Right forelimb (tissue), 1 donor: ENCODE results near the gene USP24.
"Not testable (repeated sequence)": the region's sequence is repeated elsewhere in the genome, so short reads cannot be mapped to it uniquely, and the experiment has no call there.

Experiments
- DNase-seq: peaks from one replicate; pipeline ENCODE4 v3.0.0-alpha.2; 2018

USP24 gene

GRCh38 chr1:55194851-55195250, 20.3 kb downstream of the USP24 start:
- DNase-seq: no peak

GRCh38 chr1:55192093-55192492, 23.1 kb downstream of the USP24 start:
- DNase-seq: no peak

GRCh38 chr1:55191219-55191952, 23.8 kb downstream of the USP24 start:
- not testable (repeated sequence) for DNase-seq

GRCh38 chr1:55190109-55190508, 25.1 kb downstream of the USP24 start:
- no peak for DNase-seq

- DNase-seq: no peak
Observed at GRCh38 chr1:55188909-55189308, 26.3 kb downstream of the USP24 start.

- no peak for DNase-seq
Observed at GRCh38 chr1:55185832-55186231, 29.3 kb downstream of the USP24 start.

GRCh38 chr1:55184859-55185258, 30.3 kb downstream of the USP24 start:
- no peak for DNase-seq

- DNase-seq: no peak
Observed at GRCh38 chr1:55181666-55182065, 33.5 kb downstream of the USP24 start.

- DNase-seq: no peak
Observed at GRCh38 chr1:55180075-55180670, 35.0 kb downstream of the USP24 start.

- DNase-seq: no peak
Observed at GRCh38 chr1:55179177-55179835, 35.9 kb downstream of the USP24 start.

GRCh38 chr1:55172687-55173086, 42.5 kb downstream of the USP24 start:
- DNase-seq: no peak

- no peak for DNase-seq
Observed at GRCh38 chr1:55172272-55172671, 42.9 kb downstream of the USP24 start.

GRCh38 chr1:55171694-55172093, 43.5 kb downstream of the USP24 start:
- DNase-seq: no peak

GRCh38 chr1:55170426-55170825, 44.7 kb downstream of the USP24 start:
- no peak for DNase-seq

- DNase-seq: no peak
Observed at GRCh38 chr1:55169126-55169525, 46.0 kb downstream of the USP24 start.

- DNase-seq: no peak
Observed at GRCh38 chr1:55168353-55168752, 46.8 kb downstream of the USP24 start.

- DNase-seq: no peak
Observed at GRCh38 chr1:55167224-55167871, 47.8 kb downstream of the USP24 start.

- DNase-seq: no peak
Observed at GRCh38 chr1:55164906-55165305, 50.3 kb downstream of the USP24 start.

- no peak for DNase-seq
Observed at GRCh38 chr1:55159571-55159970, 55.6 kb downstream of the USP24 start.

- DNase-seq: no peak
Observed at GRCh38 chr1:55156608-55157007, 58.6 kb downstream of the USP24 start.

- no peak for DNase-seq
Observed at GRCh38 chr1:55156093-55156492, 59.1 kb downstream of the USP24 start.

GRCh38 chr1:55155522-55155921, 59.6 kb downstream of the USP24 start:
- DNase-seq: no peak

GRCh38 chr1:55154616-55155015, 60.5 kb downstream of the USP24 start:
- DNase-seq: no peak

GRCh38 chr1:55153031-55153430, 62.1 kb downstream of the USP24 start:
- no peak for DNase-seq
